CD14-positive monocyte (primary cell): ENCODE results near the gene TLX1. TPM values are rescaled to one million over a fixed set of nuclear protein-coding genes. Genes with fewer than 3 reads are reported as not detected.

Experiments used
- DNase-seq, 3 donors: peaks; one replicate each; pipeline ENCODE4 v3.0.0-alpha.2; 2011 to 2022
- H2AFZ ChIP-seq: 2 replicates; pipeline ENCODE4 v1.6.0; 2012; ENCODE audit warnings: mild to moderate bottlenecking, low read depth, low read length, inconsistent platforms; ENCODE audit not compliant: insufficient read depth, poor library complexity, severe bottlenecking
- H3K27ac ChIP-seq, 2 donors: 1 replicate in 1 of 2; 2 replicates in 1 of 2; pipeline ENCODE4 v1.5.1; 2012 to 2013; ENCODE audit warnings: low read length in 2 of 2, control low read depth in 1 of 2, inconsistent platforms in 1 of 2, low read depth in 1 of 2, mild to moderate bottlenecking in 1 of 2
- H3K27me3 ChIP-seq, 2 donors: one replicate each; pipeline versions ENCODE4 v1.6.0 to v1.6.1; 2011 to 2013; ENCODE audit warnings: low read length in 2 of 2; ENCODE audit not compliant: control insufficient read depth in 2 of 2, insufficient read depth in 2 of 2
- H3K36me3 ChIP-seq, 2 donors: replicated peaks in 1 of 2; 1 replicate in 1 of 2; 2 replicates in 1 of 2; pipeline versions ENCODE4 v1.5.1 to v1.6.1; 2012 to 2013; ENCODE audit warnings: low read length in 2 of 2, control low read depth in 1 of 2, inconsistent platforms in 1 of 2, mild to moderate bottlenecking in 1 of 2; ENCODE audit not compliant: insufficient read depth in 2 of 2, control insufficient read depth in 1 of 2
- H3K4me1 ChIP-seq, 2 donors: 1 replicate in 1 of 2; 2 replicates in 1 of 2; pipeline versions ENCODE4 v1.5.1 to v1.6.1; 2012 to 2013; ENCODE audit warnings: low read length in 2 of 2, control low read depth in 1 of 2, inconsistent platforms in 1 of 2, mild to moderate bottlenecking in 1 of 2, moderate library complexity in 1 of 2; ENCODE audit not compliant: insufficient read depth in 2 of 2, control insufficient read depth in 1 of 2
- H3K4me2 ChIP-seq: replicated peaks from 2 replicates; pipeline ENCODE3; 2012; ENCODE audit warnings: low read length, moderate library complexity, mild to moderate bottlenecking; ENCODE audit not compliant: poor library complexity, severe bottlenecking; ENCODE audit errors: extremely low read depth
- H3K4me3 ChIP-seq, 3 experiments: fragments of 200-600 bp in 1 of 3; sonication (generic) in 1 of 3; replicated peaks in 1 of 3; 1 replicate in 2 of 3; 2 replicates in 1 of 3; pipeline ENCODE4 v1.5.1; 2011 to 2013; ENCODE audit warnings: low read length in 3 of 3, mild to moderate bottlenecking in 3 of 3, control low read depth in 2 of 3, low read depth in 2 of 3, inconsistent platforms in 1 of 3, moderate library complexity in 1 of 3
- H3K79me2 ChIP-seq: 2 replicates; pipeline ENCODE4 v1.6.0; 2012; ENCODE audit warnings: mild to moderate bottlenecking, control low read depth, inconsistent platforms, low read length, moderate library complexity; ENCODE audit not compliant: insufficient read depth
- H3K9ac ChIP-seq: 2 replicates; pipeline ENCODE4 v1.6.0; 2017; ENCODE audit warnings: low read length, mild to moderate bottlenecking; ENCODE audit not compliant: insufficient read depth, poor library complexity, severe bottlenecking
- H3K9me3 ChIP-seq, 2 donors: replicated peaks in 1 of 2; 1 replicate in 1 of 2; 2 replicates in 1 of 2; pipeline versions ENCODE4 v1.5.1 to v1.6.1; 2012 to 2013; ENCODE audit warnings: low read length in 2 of 2, control low read depth in 1 of 2; ENCODE audit not compliant: control insufficient read depth in 1 of 2, insufficient read depth in 1 of 2
- H4K20me1 ChIP-seq: 2 replicates; pipeline ENCODE4 v1.6.0; 2012; ENCODE audit warnings: mild to moderate bottlenecking, low read length, control low read depth, moderate library complexity; ENCODE audit not compliant: insufficient read depth
- H3K27ac Mint-ChIP-seq, 7 donors: one replicate each; pipeline ENCODE4 v1.8.0; 2020; ENCODE audit warnings: mild to moderate bottlenecking in 7 of 7, mixed read lengths in 7 of 7, moderate library complexity in 6 of 7, inconsistent platforms in 2 of 7
- H3K27me3 Mint-ChIP-seq, 3 donors: one replicate each; pipeline ENCODE4 v1.8.0; 2021 to 2022; ENCODE audit warnings: low read depth in 3 of 3, mild to moderate bottlenecking in 3 of 3, mixed read lengths in 3 of 3, moderate library complexity in 3 of 3, inconsistent platforms in 1 of 3
- H3K36me3 Mint-ChIP-seq, 2 donors: one replicate each; pipeline ENCODE4 v1.8.0; 2020; ENCODE audit warnings: mixed read lengths in 2 of 2, inconsistent platforms in 1 of 2, mild to moderate bottlenecking in 1 of 2
- H3K4me1 Mint-ChIP-seq: one replicate; pipeline ENCODE4 v1.8.0; 2020; ENCODE audit warnings: mild to moderate bottlenecking, mixed read lengths
- H3K4me3 Mint-ChIP-seq, 2 donors: one replicate each; pipeline ENCODE4 v1.8.0; 2020; ENCODE audit warnings: mild to moderate bottlenecking in 2 of 2, mixed read lengths in 2 of 2, moderate library complexity in 1 of 2
- H3K9me3 Mint-ChIP-seq, 7 donors: one replicate each; pipeline ENCODE4 v1.8.0; 2020 to 2022; ENCODE audit warnings: mixed read lengths in 7 of 7, mild to moderate bottlenecking in 6 of 7, moderate library complexity in 6 of 7, inconsistent platforms in 2 of 7
- CTCF ChIP-seq: fragments of 200-600 bp; IDR thresholded peaks from one replicate; pipeline ENCODE4 v1.8.0; 2022; ENCODE audit warnings: antibody characterized with exemption, mild to moderate bottlenecking
- WGBS: methylation state at CpG from one replicate; pipeline ENCODE4 v1.1.5; 2013; ENCODE audit warnings: missing lambda C conversion rate; ENCODE audit not compliant: insufficient coverage; 5-methylcytosine and 5-hydroxymethylcytosine counted together
- intact Hi-C, 2 donors: fragments of 100-400 bp; cut with micrococcal nuclease; formaldehyde crosslinking; loops; one replicate each; pipeline versions ENCODE4 v1.15.0 to v1.15.1; 2023
- polyA plus RNA-seq, 3 donors: library from polyadenylated mRNA; depleted of rRNA in 1 of 3; unstranded in 2 of 3; stranded (reverse) in 1 of 3; fragments of 300-500 nt in 2 of 3; fragments of >200 nt in 1 of 3; fragmentation: Illumina TruSeq in 2 of 3; gene quantifications; 1 replicate in 2 of 3; 2 replicates in 1 of 3; pipeline ENCODE4 v1.2.3, GENCODE V29; 2012 to 2021

Gene TLX1
- polyA plus RNA-seq, 3 donors, result not detected

DNA sequence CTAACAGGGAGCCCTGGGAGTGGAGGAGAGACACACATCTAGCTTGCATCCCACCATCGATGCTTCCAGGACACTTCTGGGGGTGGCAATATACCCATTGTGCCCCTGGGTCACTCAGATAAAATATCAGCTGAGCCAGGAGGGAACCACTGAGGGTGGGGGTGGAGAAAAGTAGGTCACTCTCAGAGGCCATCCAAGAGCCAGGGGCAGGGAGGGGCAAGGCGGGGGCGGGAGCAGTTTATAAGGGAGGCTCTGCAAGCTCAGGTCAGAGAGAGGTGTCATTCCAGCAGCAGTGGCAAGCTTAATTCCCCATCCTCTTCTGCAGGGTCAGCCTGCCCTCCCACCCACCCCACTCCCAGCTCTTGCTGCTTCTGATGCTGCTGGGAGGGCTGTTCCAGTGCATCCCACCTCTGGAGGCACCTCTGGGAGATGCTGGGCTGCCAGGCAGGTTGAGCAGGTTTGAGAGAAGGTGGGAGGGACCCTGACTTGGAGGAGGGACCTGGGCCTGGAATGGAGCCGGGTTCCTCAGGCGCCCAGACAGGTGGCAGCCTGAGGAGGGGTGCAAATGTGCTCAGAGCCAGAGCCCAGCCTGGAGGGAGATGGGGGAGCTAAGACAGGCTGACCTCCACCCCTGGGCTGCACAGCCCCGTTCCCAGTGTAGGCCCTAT, 20.1 kb upstream of the TLX1 start:
- peaks cover 7 to 9% of the 10 kb centered on the region in 2 donors for H3K4me1 ChIP-seq
- H3K4me3 Mint-ChIP-seq, result peak overlapping the region in 1 of 2 donors; percentile 39
- no peaks in the 10 kb centered on the region for H3K79me2 ChIP-seq
- H3K4me1 Mint-ChIP-seq, result peaks cover 10% of the 10 kb centered on the region
- H3K27me3 Mint-ChIP-seq, result peaks cover 24 to 65% (median 34%) of the 10 kb centered on the region in 3 donors
- no peak overlapping the region for H3K27ac ChIP-seq
- H3K36me3 Mint-ChIP-seq, result no peaks in the 10 kb centered on the region
- no peak overlapping the region for H3K27ac Mint-ChIP-seq
- no peak for TF ChIP-seq CTCF
- H2AFZ ChIP-seq, result no peak overlapping the region
- peaks cover 0 to 24% of the 10 kb centered on the region in 2 donors for H3K27me3 ChIP-seq
- DNase-seq, result no peak
- no peaks in the 10 kb centered on the region for H4K20me1 ChIP-seq
- WGBS, result 82% methylated on average over 5 of the region's 6 CpGs
- H3K4me3 ChIP-seq, result no peak overlapping the region
- H3K9me3 ChIP-seq, result no peaks in the 10 kb centered on the region
- intact Hi-C loops, result no loop called here
- H3K4me2 ChIP-seq, result no peak overlapping the region
- no peaks in the 10 kb centered on the region for H3K36me3 ChIP-seq
- H3K9me3 Mint-ChIP-seq, result no peaks in the 10 kb centered on the region
- no peak overlapping the region for H3K9ac ChIP-seq

DNA sequence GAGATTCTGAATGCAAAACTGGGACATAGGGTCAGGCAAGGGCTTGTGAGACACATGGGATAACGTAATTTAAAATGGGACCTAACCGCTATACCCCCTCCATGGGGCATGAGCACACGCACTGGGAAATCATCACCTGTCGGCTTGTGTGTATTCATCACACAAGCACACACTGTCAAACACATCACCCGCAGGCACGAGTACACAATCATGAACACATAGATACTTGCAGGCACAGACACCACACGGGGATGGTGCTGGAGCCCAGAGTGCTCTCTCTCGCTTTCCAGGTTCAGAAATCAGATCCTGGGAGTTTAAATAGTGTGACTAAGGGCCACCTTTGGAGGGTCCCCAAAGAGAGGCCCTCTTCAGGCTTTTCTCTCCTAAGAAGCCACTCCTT, 19.6 kb upstream of the TLX1 start:
- TF ChIP-seq CTCF, result no peak
- Mint-ChIP-seq H3K4me1 (peaks cover 10% of the 10 kb centered on the region), H3K27me3 (peaks cover 27 to 70% (median 39%) of the 10 kb centered on the region in 3 donors), H3K9me3 (no peaks in the 10 kb centered on the region), H3K27ac (no peak overlapping the region), H3K36me3 (no peaks in the 10 kb centered on the region), H3K4me3 (no peak overlapping the region)
- DNase-seq, result no peak
- Histone ChIP-seq H2AFZ (no peak overlapping the region), H3K27me3 (peaks cover 0 to 26% of the 10 kb centered on the region in 2 donors), H4K20me1 (no peaks in the 10 kb centered on the region), H3K36me3 (no peaks in the 10 kb centered on the region), H3K4me3 (no peak overlapping the region), H3K79me2 (no peaks in the 10 kb centered on the region), H3K9me3 (no peaks in the 10 kb centered on the region), H3K4me2 (no peak overlapping the region), H3K9ac (no peak overlapping the region), H3K4me1 (peaks cover 7 to 9% of the 10 kb centered on the region in 2 donors), H3K27ac (no peak overlapping the region)
- WGBS, result 94% methylated on average over 6 of the region's 8 CpGs
- intact Hi-C loops, result no loop called here
